IMR-90 (cell line): ENCODE results near the gene DNASE1. TPM values are rescaled to one million over a fixed set of nuclear protein-coding genes. Genes with fewer than 3 reads are reported as not detected.
A peak's percentile ranks its signal among the peaks of the same experiment; 100 is the strongest.

Source experiments
- ATAC-seq: fragments of 200-7000 bp; cut with Tn5 transposase; 2 replicates; pipeline ENCODE4 v1.9.1; 2020; ENCODE audit warnings: low read depth, mild to moderate bottlenecking, moderate library complexity
- BruUV-seq: library from RNA; stranded (reverse); fragments of 400-500 nt; replicated peaks from 2 replicates; lab custom pipeline; 2021; lab: Mats Ljungman, UMichigan
- CTCF ChIA-PET: fragments of 300-600 bp; formaldehyde crosslinking; extraction: SDS; loops from one replicate; lab custom pipeline; 2021; ENCODE audit warnings: antibody characterized with exemption; lab: Yijun Ruan, JAX
- POLR2A ChIA-PET: fragments of 300-600 bp; sonication (Branson Sonifier 250); formaldehyde crosslinking; loops from one replicate; lab custom pipeline; 2022; ENCODE audit warnings: antibody characterized with exemption; ENCODE audit not compliant: unreplicated experiment; lab: Charles Lee
- DNase-seq: peaks from one replicate; pipeline ENCODE4 v3.0.0; 2013
- H2AFZ ChIP-seq: replicated peaks from 2 replicates; pipeline ENCODE3; 2013; ENCODE audit warnings: low read length, mild to moderate bottlenecking; ENCODE audit not compliant: poor library complexity
- H2AK5ac ChIP-seq: 2 replicates; pipeline ENCODE4 v1.6.1; 2013; ENCODE audit warnings: low read depth, low read length, inconsistent platforms
- H2AK9ac ChIP-seq: replicated peaks from 2 replicates; pipeline ENCODE3; 2013; ENCODE audit warnings: mild to moderate bottlenecking, low read depth, low read length, moderate library complexity; ENCODE audit not compliant: poor library complexity
- H2BK120ac ChIP-seq: 2 replicates; pipeline ENCODE4 v1.6.1; 2013; ENCODE audit warnings: low read depth, low read length, inconsistent platforms
- H2BK15ac ChIP-seq: 3 replicates; pipeline ENCODE4 v1.6.1; 2013; ENCODE audit warnings: low read depth, low read length, inconsistent platforms
- H2BK20ac ChIP-seq: 2 replicates; pipeline ENCODE4 v1.6.1; 2013; ENCODE audit warnings: low read depth, mild to moderate bottlenecking, inconsistent platforms, low read length, moderate library complexity
- H2BK5ac ChIP-seq: 2 replicates; pipeline ENCODE4 v1.6.1; 2013; ENCODE audit warnings: mild to moderate bottlenecking, low read depth, low read length, inconsistent platforms; ENCODE audit not compliant: poor library complexity, severe bottlenecking
- H3K14ac ChIP-seq: replicated peaks from 2 replicates; pipeline ENCODE4 v1.6.1; 2013; ENCODE audit warnings: low read depth, low read length, inconsistent platforms
- H3K18ac ChIP-seq: 2 replicates; pipeline ENCODE4 v1.6.1; 2013; ENCODE audit warnings: low read depth, low read length, control low read depth
- H3K23ac ChIP-seq: 2 replicates; pipeline ENCODE4 v1.6.1; 2013; ENCODE audit warnings: low read depth, low read length, inconsistent platforms
- H3K27ac ChIP-seq: 2 replicates; pipeline ENCODE4 v1.5.1; 2013; ENCODE audit warnings: mild to moderate bottlenecking, control low read depth, low read length; ENCODE audit not compliant: insufficient read depth
- H3K27me3 ChIP-seq: 2 replicates; pipeline ENCODE4 v1.6.1; 2013; ENCODE audit warnings: low read length; ENCODE audit not compliant: control insufficient read depth, insufficient read depth
- H3K36me3 ChIP-seq: 2 replicates; pipeline ENCODE4 v1.6.1; 2013; ENCODE audit warnings: low read length, mixed read lengths; ENCODE audit not compliant: control insufficient read depth, insufficient read depth
- H3K4ac ChIP-seq: 2 replicates; pipeline ENCODE4 v1.6.1; 2013; ENCODE audit warnings: low read depth, low read length, inconsistent platforms
- H3K4me1 ChIP-seq: 2 replicates; pipeline ENCODE4 v1.6.1; 2013; ENCODE audit warnings: low read length, mixed read lengths; ENCODE audit not compliant: control insufficient read depth, insufficient read depth
- H3K4me2 ChIP-seq: 2 replicates; pipeline ENCODE4 v1.6.1; 2013; ENCODE audit warnings: low read depth, mild to moderate bottlenecking, control low read depth, low read length, moderate library complexity
- H3K4me3 ChIP-seq: 2 replicates; pipeline ENCODE4 v1.5.1; 2013; ENCODE audit warnings: low read depth, mild to moderate bottlenecking, control low read depth, low read length, moderate library complexity; ENCODE audit not compliant: insufficient read depth
- H3K56ac ChIP-seq: 2 replicates; pipeline ENCODE4 v1.6.1; 2013; ENCODE audit warnings: low read length, inconsistent platforms; ENCODE audit not compliant: insufficient read depth; ENCODE audit errors: extremely low read depth
- H3K79me1 ChIP-seq, 2 experiments: 2 replicates each; pipeline ENCODE4 v1.6.1; 2013; ENCODE audit warnings: low read length in 2 of 2, inconsistent platforms in 1 of 2, low read depth in 1 of 2
- H3K9ac ChIP-seq: 2 replicates; pipeline ENCODE4 v1.6.1; 2013; ENCODE audit warnings: low read depth, low read length, control low read depth
- H3K9me1 ChIP-seq: 2 replicates; pipeline ENCODE4 v1.6.1; 2013; ENCODE audit warnings: low read length, inconsistent platforms; ENCODE audit not compliant: insufficient read depth
- H3K9me3 ChIP-seq: 2 replicates; pipeline ENCODE4 v1.6.1; 2013; ENCODE audit warnings: low read length; ENCODE audit not compliant: control insufficient read depth, insufficient read depth
- H4K20me1 ChIP-seq: 2 replicates; pipeline ENCODE4 v1.6.1; 2013; ENCODE audit warnings: low read length, inconsistent platforms; ENCODE audit not compliant: insufficient read depth
- H4K5ac ChIP-seq: 2 replicates; pipeline ENCODE4 v1.6.1; 2013; ENCODE audit warnings: mild to moderate bottlenecking, low read depth, low read length, control low read depth
- H4K8ac ChIP-seq, 2 experiments: 2 replicates each; pipeline ENCODE4 v1.6.1; 2013; ENCODE audit warnings: low read depth in 2 of 2, low read length in 2 of 2, control low read depth in 1 of 2, inconsistent platforms in 1 of 2
- H4K91ac ChIP-seq: 2 replicates; pipeline ENCODE4 v1.6.1; 2013; ENCODE audit warnings: low read depth, low read length, inconsistent platforms; ENCODE audit not compliant: insufficient read depth
- CHD1 ChIP-seq: IDR thresholded peaks from 2 replicates; pipeline ENCODE4 v1.6.1; 2012; ENCODE audit warnings: low read depth, low read length, improper control_type of control experiment
- MAFK ChIP-seq: IDR thresholded peaks from 2 replicates; pipeline ENCODE4 v1.6.1; 2012; ENCODE audit warnings: low read depth, low read length, improper control_type of control experiment
- MAZ ChIP-seq: IDR thresholded peaks from 2 replicates; pipeline ENCODE4 v1.6.1; 2012; ENCODE audit warnings: low read depth, mild to moderate bottlenecking, low read length, improper control_type of control experiment, moderate library complexity, borderline replicate concordance
- NFE2L2 ChIP-seq: fragments of 150-350 bp; IDR thresholded peaks from 2 replicates; pipeline ENCODE4 v1.6.1; 2016; ENCODE audit warnings: low read depth, mild to moderate bottlenecking, low read length
- RAD21 ChIP-seq: IDR thresholded peaks from 2 replicates; pipeline ENCODE4 v1.6.1; 2012; ENCODE audit warnings: low read length, improper control_type of control experiment
- USF2 ChIP-seq: fragments of 150-350 bp; IDR thresholded peaks from 2 replicates; pipeline ENCODE4 v1.6.1; 2017; ENCODE audit warnings: mild to moderate bottlenecking, antibody characterized with exemption, low read length, low read depth
- WGBS, 2 experiments: methylation state at CpG; one replicate each; pipeline versions ENCODE4 v1.1.5 to v1.1.7; 2013; ENCODE audit warnings: missing lambda C conversion rate in 2 of 2; ENCODE audit not compliant: insufficient read length in 1 of 2; ENCODE audit errors: extremely low coverage in 2 of 2; 5-methylcytosine and 5-hydroxymethylcytosine counted together
- dilution Hi-C: fragments of 300-500 bp; cut with HindIII; formaldehyde crosslinking; loops from one replicate; pipeline ENCODE4 v1.14.3; 2018; ENCODE audit warnings: low sequenced_read_pairs; ENCODE audit not compliant: unreplicated experiment
- in situ Hi-C: fragments of 300-500 bp; cut with MboI; formaldehyde crosslinking; loops from 3 replicates; pipeline ENCODE4 v1.14.3; 2019; ENCODE audit warnings: low sequenced_read_pairs, inconsistent platforms, mixed read lengths
- intact Hi-C: fragments of 100-400 bp; cut with micrococcal nuclease; formaldehyde crosslinking; loops from 2 replicates; pipeline ENCODE4 v1.10.0; 2022
- polyA plus RNA-seq, 3 experiments: library from polyadenylated mRNA; depleted of rRNA; stranded (reverse); fragments of >200 nt; gene quantifications; 2 replicates each; pipeline ENCODE4 v1.2.3, GENCODE V29; 2012; ENCODE audit warnings: low replicate concordance in 1 of 3
- total RNA-seq: library from RNA; depleted of rRNA; stranded (reverse); fragments of >200 nt; gene quantifications from 2 replicates; pipeline ENCODE4 v1.2.3, GENCODE V29; 2012

DNASE1 gene
- total and polyA plus RNA-seq, 2 of the 4 experiments (the other 2 are of a cell fraction) = 5.4 to 15.9 TPM

GRCh38 chr16:3662601-3663000, 8.1 kb downstream of the DNASE1 start:
- dilution Hi-C loops (no loop called here), in situ Hi-C loops (no loop called here), intact Hi-C loops (no loop called here)
- Histone ChIP-seq H3K27ac (no peak overlapping the region), H3K9me1 (0 out of 2 replicates have a peak, but pooled peaks cover 2% of the 10 kb centered on the region), H3K4ac (no peak overlapping the region), H3K4me2 (no peak overlapping the region), H2BK20ac (no peak overlapping the region), H4K8ac (no peak overlapping the region), H3K14ac (no peak overlapping the region), H3K56ac (no peak overlapping the region), H3K4me3 (no peak overlapping the region), H3K9ac (no peak overlapping the region), H4K5ac (no peak overlapping the region), H2AK5ac (no peak overlapping the region), H3K23ac (no peak overlapping the region), H2AFZ (no peak overlapping the region), H3K4me1 (no peaks in the 10 kb centered on the region), H4K20me1 (no peaks in the 10 kb centered on the region; the same call in 1 of the 2 replicates), H2BK120ac (no peak overlapping the region), H2BK5ac (no peak overlapping the region), H3K79me1 (peaks cover 0 to 5% of the 10 kb centered on the region in 2 experiments; a peak in 1 of 4 replicates), H3K9me3 (no peaks in the 10 kb centered on the region), H4K91ac (no peak overlapping the region), H3K36me3 (peaks cover 57% of the 10 kb centered on the region), H2AK9ac (peak overlapping the region; percentile 55), H2BK15ac (no peak overlapping the region), H3K18ac (no peak overlapping the region), H3K27me3 (no peaks in the 10 kb centered on the region)
- TF ChIP-seq MAFK (no peak), MAZ (no peak), NFE2L2 (no peak), USF2 (no peak), CHD1 (no peak), RAD21 (no peak)
- no peak for DNase-seq
- no TSS peak for BruUV-seq
- WGBS, 2 experiments = 96% methylated on average over 9 of the region's 17 CpGs; no CpG with 5 or more reads in 1 of the 2 experiments
- CTCF ChIA-PET = no interaction called here
- POLR2A ChIA-PET = interaction anchor here (0.6 kb wide), 1 partner anchor 96 kb away, joined by 4 read pairs; no protein-coding TSS in a partner anchor
- ATAC-seq = no peak
